CD4-positive, alpha-beta T cell (primary cell): ENCODE measurements around the gene ADAMTS18. TPM values are rescaled to one million over a fixed set of nuclear protein-coding genes. Genes with fewer than 3 reads are reported as not detected.

Experiments
- ATAC-seq: fragments of 200-7000 bp; cut with Tn5 transposase; one replicate; pipeline ENCODE4 v1.10.0; 2022; ENCODE audit warnings: mild to moderate bottlenecking; ENCODE audit not compliant: poor library complexity
- CTCF ChIA-PET: fragments of 350-600 bp; sonication (Branson Sonifier 250); formaldehyde crosslinking; loops from one replicate; lab custom pipeline; 2021; ENCODE audit warnings: antibody characterized with exemption, inconsistent platforms; lab: Charles Lee
- POLR2A ChIA-PET: fragments of 350-600 bp; sonication (Branson Sonifier 250); formaldehyde crosslinking; loops from one replicate; lab custom pipeline; 2021; ENCODE audit warnings: antibody characterized with exemption, inconsistent platforms; lab: Charles Lee
- DNase-seq, 14 experiments: peaks; one replicate each; pipeline ENCODE4 v3.0.0-alpha.2; 2013 to 2020; ENCODE audit warnings: mixed read lengths in 2 of 14
- H3K27ac ChIP-seq, 2 donors: one replicate each; pipeline versions ENCODE4 v1.5.1 to v1.7.0; 2013; ENCODE audit warnings: low read length in 2 of 2, low read depth in 1 of 2, mild to moderate bottlenecking in 1 of 2
- H3K27me3 ChIP-seq, 2 experiments: 1 replicate in 1 of 2; 2 replicates in 1 of 2; pipeline versions ENCODE4 v1.6.1 to v1.7.0; 2013; ENCODE audit warnings: low read length in 2 of 2, control low read depth in 1 of 2, mild to moderate bottlenecking in 1 of 2, moderate library complexity in 1 of 2; ENCODE audit not compliant: insufficient read depth in 2 of 2, control insufficient read depth in 1 of 2
- H3K36me3 ChIP-seq: one replicate; pipeline ENCODE4 v1.6.1; 2013; ENCODE audit warnings: low read length, control low read depth; ENCODE audit not compliant: insufficient read depth
- H3K4me1 ChIP-seq: one replicate; pipeline ENCODE4 v1.6.1; 2013; ENCODE audit warnings: low read length, control low read depth; ENCODE audit not compliant: insufficient read depth
- H3K4me3 ChIP-seq: one replicate; pipeline ENCODE4 v1.5.1; 2013; ENCODE audit warnings: mild to moderate bottlenecking, low read length, moderate library complexity
- H3K9me3 ChIP-seq, 2 experiments: 1 replicate in 1 of 2; 2 replicates in 1 of 2; pipeline versions ENCODE4 v1.6.1 to v1.7.0; 2013; ENCODE audit warnings: low read length in 2 of 2, mild to moderate bottlenecking in 2 of 2, control low read depth in 1 of 2, moderate library complexity in 1 of 2; ENCODE audit not compliant: control insufficient read depth in 1 of 2, insufficient read depth in 1 of 2
- H3K27ac Mint-ChIP-seq: one replicate; pipeline ENCODE4 v1.8.0; 2020; ENCODE audit warnings: mixed read lengths
- H3K27me3 Mint-ChIP-seq: one replicate; pipeline ENCODE4 v1.8.0; 2021; ENCODE audit warnings: mixed read lengths
- H3K36me3 Mint-ChIP-seq: one replicate; pipeline ENCODE4 v1.8.0; 2021; ENCODE audit warnings: low read depth, mixed read lengths
- H3K4me1 Mint-ChIP-seq: one replicate; pipeline ENCODE4 v1.8.0; 2021; ENCODE audit warnings: low read depth, mixed read lengths
- H3K4me3 Mint-ChIP-seq: one replicate; pipeline ENCODE4 v1.8.0; 2020; ENCODE audit warnings: mild to moderate bottlenecking, mixed read lengths
- H3K9me3 Mint-ChIP-seq: one replicate; pipeline ENCODE4 v1.8.0; 2020; ENCODE audit warnings: mixed read lengths
- intact Hi-C, 2 experiments: fragments of 100-400 bp; cut with DNase I in 1 of 2; cut with micrococcal nuclease in 1 of 2; formaldehyde crosslinking; loops; one replicate each; pipeline versions ENCODE4 v1.15.1 to v1.9.0; 2023 to 2025; cut with DNase I, micrococcal nuclease
- total RNA-seq, 174 experiments: library from RNA in 2 of 174; stranded (reverse) in 2 of 174; gene quantifications; one replicate each; pipeline ENCODE4 v1.2.3 and lab custom pipeline; 2021 to 2026
- TF ChIP-seq, protein P1 (sequence below): fragments of 200-600 bp; IDR thresholded peaks from one replicate; pipeline ENCODE4 v1.8.0; 2022; ENCODE audit warnings: antibody characterized with exemption, mild to moderate bottlenecking

The ADAMTS18 gene
- total RNA-seq, 2 experiments from 2014 or later = not detected

DNA sequence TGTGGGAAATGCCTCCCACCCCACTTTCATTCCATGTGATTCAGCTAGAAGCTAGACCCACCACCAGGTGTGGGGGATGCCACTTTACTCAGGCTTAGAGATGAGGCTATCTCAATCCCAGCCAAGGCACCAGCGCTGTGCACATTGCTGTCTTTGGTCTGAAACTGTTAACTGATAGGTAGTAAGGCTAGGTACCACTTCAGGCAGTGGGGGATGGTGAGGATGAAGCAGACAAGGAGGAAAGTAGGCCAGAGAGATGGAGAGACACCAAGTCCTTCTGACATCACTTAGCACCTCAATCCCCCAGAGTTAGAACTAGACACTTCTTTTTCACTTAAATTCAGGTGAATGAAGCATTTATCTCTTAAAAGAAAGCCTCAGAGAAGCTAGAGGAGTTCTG, 35.8 kb downstream of the ADAMTS18 start:
- no peaks in the 10 kb centered on the region for H3K9me3 ChIP-seq
- Mint-ChIP-seq H3K27ac (no peak overlapping the region), H3K36me3 (no peaks in the 10 kb centered on the region), H3K27me3 (peaks cover 27% of the 10 kb centered on the region), H3K4me3 (no peak overlapping the region), H3K9me3 (no peaks in the 10 kb centered on the region), H3K4me1 (no peaks in the 10 kb centered on the region)
- peaks cover 0 to 2% of the 10 kb centered on the region in 2 experiments for H3K27me3 ChIP-seq
- no peak overlapping the region for H3K27ac ChIP-seq
- ChIA-PET POLR2A (no interaction called here), CTCF (no interaction called here)
- intact Hi-C loops = no loop called here
- H3K36me3 ChIP-seq = no peaks in the 10 kb centered on the region
- no peak for ATAC-seq
- TF ChIP-seq, protein P1, sequence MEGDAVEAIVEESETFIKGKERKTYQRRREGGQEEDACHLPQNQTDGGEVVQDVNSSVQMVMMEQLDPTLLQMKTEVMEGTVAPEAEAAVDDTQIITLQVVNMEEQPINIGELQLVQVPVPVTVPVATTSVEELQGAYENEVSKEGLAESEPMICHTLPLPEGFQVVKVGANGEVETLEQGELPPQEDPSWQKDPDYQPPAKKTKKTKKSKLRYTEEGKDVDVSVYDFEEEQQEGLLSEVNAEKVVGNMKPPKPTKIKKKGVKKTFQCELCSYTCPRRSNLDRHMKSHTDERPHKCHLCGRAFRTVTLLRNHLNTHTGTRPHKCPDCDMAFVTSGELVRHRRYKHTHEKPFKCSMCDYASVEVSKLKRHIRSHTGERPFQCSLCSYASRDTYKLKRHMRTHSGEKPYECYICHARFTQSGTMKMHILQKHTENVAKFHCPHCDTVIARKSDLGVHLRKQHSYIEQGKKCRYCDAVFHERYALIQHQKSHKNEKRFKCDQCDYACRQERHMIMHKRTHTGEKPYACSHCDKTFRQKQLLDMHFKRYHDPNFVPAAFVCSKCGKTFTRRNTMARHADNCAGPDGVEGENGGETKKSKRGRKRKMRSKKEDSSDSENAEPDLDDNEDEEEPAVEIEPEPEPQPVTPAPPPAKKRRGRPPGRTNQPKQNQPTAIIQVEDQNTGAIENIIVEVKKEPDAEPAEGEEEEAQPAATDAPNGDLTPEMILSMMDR = no peak
- no peak for DNase-seq
- no peaks in the 10 kb centered on the region for H3K4me1 ChIP-seq
- H3K4me3 ChIP-seq = no peak overlapping the region

DNA sequence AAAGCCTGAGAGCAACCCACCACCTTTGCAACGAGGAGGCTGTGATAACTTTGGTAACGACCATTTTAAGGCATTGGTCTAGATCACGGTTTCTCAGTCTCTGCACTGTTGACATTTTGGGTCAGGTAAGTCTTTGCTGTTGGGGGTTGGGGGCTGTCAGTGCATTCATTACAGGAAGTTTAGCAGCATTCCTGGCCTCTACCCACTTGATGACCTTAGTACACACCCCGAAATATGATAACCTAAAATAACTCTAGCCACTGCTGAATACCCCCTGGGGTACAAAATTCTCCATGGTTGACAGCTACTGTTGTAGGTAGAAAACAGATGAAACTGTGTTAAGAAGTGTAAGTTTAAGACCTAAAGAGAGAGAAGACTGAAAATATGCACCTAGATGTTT, 36.3 kb downstream of the ADAMTS18 start:
- Mint-ChIP-seq H3K4me3 (no peak overlapping the region), H3K9me3 (no peaks in the 10 kb centered on the region), H3K36me3 (no peaks in the 10 kb centered on the region), H3K27me3 (peaks cover 23% of the 10 kb centered on the region), H3K27ac (no peak overlapping the region), H3K4me1 (no peaks in the 10 kb centered on the region)
- intact Hi-C loops = no loop called here
- ChIA-PET CTCF (no interaction called here), POLR2A (no interaction called here)
- Histone ChIP-seq H3K36me3 (no peaks in the 10 kb centered on the region), H3K4me1 (no peaks in the 10 kb centered on the region), H3K27ac (no peak overlapping the region), H3K4me3 (no peak overlapping the region), H3K27me3 (peaks cover 0 to 2% of the 10 kb centered on the region in 2 experiments), H3K9me3 (no peaks in the 10 kb centered on the region)
- TF ChIP-seq, protein P1 = no peak
- ATAC-seq (no peak), DNase-seq (no peak)

DNA sequence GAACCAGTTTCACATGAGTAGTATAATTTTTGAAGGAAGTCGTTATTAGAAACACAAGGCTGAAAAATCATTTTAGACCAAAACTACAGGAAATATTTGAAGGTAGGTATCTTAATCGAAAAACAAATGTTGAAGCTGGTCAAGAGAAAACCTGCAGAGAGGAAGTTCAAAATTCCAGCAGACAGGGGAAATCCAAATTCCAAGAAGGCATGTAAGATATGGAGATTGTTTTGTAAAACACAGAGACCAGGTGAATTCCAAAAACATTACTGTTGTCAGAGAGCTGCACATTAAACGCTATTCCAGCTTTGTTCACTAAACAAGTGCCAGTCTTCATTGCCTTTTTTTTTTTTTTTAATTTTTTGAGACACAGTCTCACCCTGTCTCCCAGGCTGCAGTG, 38.4 kb downstream of the ADAMTS18 start:
- ChIA-PET POLR2A (no interaction called here), CTCF (no interaction called here)
- Histone ChIP-seq H3K36me3 (no peaks in the 10 kb centered on the region), H3K27me3 (no peaks in the 10 kb centered on the region), H3K4me1 (no peaks in the 10 kb centered on the region), H3K27ac (no peak overlapping the region), H3K4me3 (no peak overlapping the region), H3K9me3 (no peaks in the 10 kb centered on the region)
- H3K27ac Mint-ChIP-seq = no peak overlapping the region
- no peaks in the 10 kb centered on the region for H3K36me3 Mint-ChIP-seq
- TF ChIP-seq, protein P1 = no peak
- no peaks in the 10 kb centered on the region for H3K4me1 Mint-ChIP-seq
- no peak overlapping the region for H3K4me3 Mint-ChIP-seq
- intact Hi-C loops = no loop called here
- ATAC-seq (no peak), DNase-seq (no peak)
- peaks cover 22% of the 10 kb centered on the region for H3K27me3 Mint-ChIP-seq
- no peaks in the 10 kb centered on the region for H3K9me3 Mint-ChIP-seq
